Right lobe of liver (tissue), 6 donors: ENCODE measurements around the gene DAPK1. TPM values are rescaled to one million over a fixed set of nuclear protein-coding genes. Genes with fewer than 3 reads are reported as not detected.

ENCODE experiments used
- ATAC-seq, 4 donors: fragments of 200-7000 bp; cut with Tn5 transposase; one replicate each; pipeline ENCODE4 v1.9.1; 2020; ENCODE audit warnings: mild to moderate bottlenecking in 4 of 4, moderate library complexity in 4 of 4
- DNase-seq, 3 donors: peaks; one replicate each; pipeline ENCODE4 v3.0.0-alpha.2; 2020
- H3K27ac ChIP-seq, 3 donors: fragments of 200-600 bp; one replicate each; pipeline ENCODE4 v1.8.0; 2022
- H3K27me3 ChIP-seq, 2 donors: fragments of 200-600 bp; one replicate each; pipeline ENCODE4 v1.8.0; 2022
- H3K36me3 ChIP-seq, 4 donors: fragments of 200-600 bp; sonication (generic) in 1 of 4; one replicate each; pipeline versions ENCODE4 v1.5.1 to v1.8.0; 2017 to 2022; ENCODE audit warnings: control low read depth in 1 of 4
- H3K4me1 ChIP-seq, 4 donors: fragments of 200-600 bp; sonication (generic) in 1 of 4; one replicate each; pipeline versions ENCODE4 v1.5.1 to v1.8.0; 2017 to 2022; ENCODE audit warnings: control low read depth in 1 of 4
- H3K4me3 ChIP-seq, 3 donors: fragments of 200-600 bp; one replicate each; pipeline ENCODE4 v1.8.0; 2022
- H3K9me3 ChIP-seq, 4 donors: fragments of 200-600 bp; sonication (generic) in 1 of 4; one replicate each; pipeline versions ENCODE4 v1.5.1 to v1.8.0; 2017 to 2022; ENCODE audit warnings: control low read depth in 1 of 4
- CTCF ChIP-seq, 4 donors: fragments of 200-600 bp in 3 of 4; fragments of 450-650 bp in 1 of 4; IDR thresholded peaks; one replicate each; pipeline versions ENCODE4 v1.5.1 to v1.8.0; 2016 to 2022; ENCODE audit warnings: antibody characterized with exemption in 4 of 4, mild to moderate bottlenecking in 2 of 4
- POLR2A ChIP-seq: fragments of 450-650 bp; IDR thresholded peaks from one replicate; pipeline ENCODE4 v1.6.1; 2017; ENCODE audit warnings: antibody characterized with exemption, mild to moderate bottlenecking
- WGBS: methylation state at CpG from one replicate; pipeline ENCODE4 v1.1.6; 2018; ENCODE audit warnings: low coverage, low lambda C conversion rate; ENCODE audit not compliant: insufficient coverage; ENCODE audit errors: missing lambda C conversion rate; 5-methylcytosine and 5-hydroxymethylcytosine counted together
- intact Hi-C, 2 donors: fragments of 100-400 bp; cut with DNase I; formaldehyde crosslinking; loops; one replicate each; pipeline versions ENCODE4 v1.11.2 to v1.14.1; 2022
- total RNA-seq, 6 experiments: library from RNA; depleted of rRNA in 2 of 6; stranded (reverse); fragments of >200 nt in 2 of 6; fragmentation: NEBNext Ultra II Directional in 3 of 6; extraction: Animal tissue kit (Norgen Biotek cat#: 25700) in 3 of 6; gene quantifications; one replicate each; pipeline versions ENCODE4 v1.1.0 to v1.2.4, GENCODE V29; 2016 to 2023
- donor health status: DM: no; HTN: yes; CAD: no.
- donor health status: DM: no; HTN: no; CAD: no.
- donor health status: DM: no; HTN: no; CAD: no.
- donor health status: DM: no; HTN: yes; CAD: no.
- donor health status: DM: no; HTN: yes; CAD: no.

Gene DAPK1
- total RNA-seq, 6 experiments from 2014 or later, result 17.4 to 55.0 (median 33.9) TPM

DNA sequence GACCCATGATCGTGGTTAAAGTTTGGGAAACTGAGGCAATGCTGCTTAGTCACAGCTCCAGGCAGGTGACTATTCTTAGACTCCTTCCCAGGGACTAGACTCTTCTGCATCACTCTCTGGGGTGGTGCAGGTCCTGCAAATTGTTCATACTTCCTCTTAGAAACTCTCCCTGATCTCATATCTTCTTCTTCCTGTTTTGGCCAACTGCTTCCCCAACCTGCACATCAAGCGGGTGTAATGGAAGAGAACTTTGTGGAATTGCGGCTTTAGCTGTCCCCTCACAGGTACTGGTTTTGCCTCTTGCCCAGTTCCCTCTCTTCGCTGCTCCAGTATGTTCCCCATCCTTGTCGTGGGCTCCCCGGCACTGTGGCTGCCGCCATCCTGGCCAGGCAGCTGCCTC, 116.7 kb downstream of the DAPK1 start:
- TF ChIP-seq CTCF (IDR thresholded peaks at IDR 0.05), result no peak
- no peak for TF ChIP-seq POLR2A
- H3K4me3 ChIP-seq, result no peak overlapping the region
- 58% methylated on average over 7 of the region's 7 CpGs for WGBS
- peaks cover 0 to 43% (median 18%) of the 10 kb centered on the region in 4 donors for H3K4me1 ChIP-seq
- no peaks in the 10 kb centered on the region for H3K27me3 ChIP-seq
- H3K9me3 ChIP-seq, result no peaks in the 10 kb centered on the region
- no peak for DNase-seq
- H3K27ac ChIP-seq, result peak overlapping the region; percentile 49 to 89 (median 86)
- no peaks in the 10 kb centered on the region for H3K36me3 ChIP-seq
- intact Hi-C loops, result no loop called here
- peak in 1 of 4 donors; percentile 20 for ATAC-seq

DNA sequence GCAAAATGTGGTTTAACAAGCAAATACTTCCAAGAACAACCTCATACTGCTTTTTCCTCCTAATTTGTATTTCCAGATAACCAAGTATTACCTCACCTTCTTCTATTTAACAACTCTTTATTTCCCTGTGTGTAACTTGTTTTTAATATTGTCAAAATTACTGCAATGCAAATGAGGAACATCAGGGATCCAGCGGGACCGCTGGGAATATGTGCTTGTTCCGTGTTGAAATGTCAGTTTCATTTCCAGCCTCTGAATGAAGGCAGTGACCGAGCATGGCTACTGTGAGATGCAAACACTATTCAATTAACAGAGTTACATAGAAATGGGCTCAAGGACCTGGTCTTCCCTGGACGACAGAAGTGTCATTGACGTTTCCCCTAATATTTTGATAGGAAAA, 117.5 kb downstream of the DAPK1 start:
- Histone ChIP-seq H3K36me3 (no peaks in the 10 kb centered on the region), H3K4me1 (peaks cover 0 to 40% (median 15%) of the 10 kb centered on the region in 4 donors), H3K4me3 (no peak overlapping the region), H3K27ac (no peak overlapping the region), H3K9me3 (no peaks in the 10 kb centered on the region), H3K27me3 (no peaks in the 10 kb centered on the region)
- intact Hi-C loops, result no loop called here
- no peak for ATAC-seq
- DNase-seq, result no peak
- WGBS, result 74% methylated on average over 6 of the region's 6 CpGs
- TF ChIP-seq CTCF (IDR thresholded peaks at IDR 0.05), result no peak
- no peak for TF ChIP-seq POLR2A

DNA sequence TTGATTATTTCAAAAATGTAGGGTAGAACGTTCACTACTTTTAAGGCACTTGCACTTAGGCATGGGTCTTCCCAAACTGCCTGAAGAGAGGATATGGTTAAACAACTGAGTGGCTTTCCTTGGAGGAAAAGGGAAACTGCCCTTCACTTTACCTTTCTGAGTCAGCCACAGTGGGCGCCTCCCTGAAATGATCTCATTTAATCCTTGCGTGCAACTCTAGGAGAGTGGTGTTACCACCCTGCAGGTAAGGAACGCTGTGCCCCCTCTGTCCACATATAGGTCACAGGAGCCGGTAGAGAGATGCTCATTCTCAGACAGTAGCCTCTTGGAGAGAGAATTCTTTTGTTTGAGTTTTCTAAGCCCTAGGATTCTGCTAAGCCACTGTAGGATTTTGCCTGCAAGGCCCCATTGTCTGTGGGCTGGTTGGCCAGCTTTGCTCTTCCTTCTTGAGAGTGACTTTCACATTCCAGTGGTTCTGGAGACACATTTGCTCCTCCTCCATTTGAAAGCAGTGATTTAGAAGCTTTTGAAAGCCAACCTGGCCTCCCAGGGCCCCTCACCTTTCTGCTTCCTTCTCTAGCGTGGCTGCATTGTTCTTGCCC, 118.0 kb downstream of the DAPK1 start:
- no peaks in the 10 kb centered on the region for H3K9me3 ChIP-seq
- intact Hi-C loops, result no loop called here
- 82% methylated on average over 4 of the region's 6 CpGs for WGBS
- DNase-seq (no peak), ATAC-seq (no peak)
- no peaks in the 10 kb centered on the region for H3K27me3 ChIP-seq
- no peak overlapping the region for H3K27ac ChIP-seq
- H3K36me3 ChIP-seq, result no peaks in the 10 kb centered on the region
- no peak overlapping the region for H3K4me3 ChIP-seq
- TF ChIP-seq CTCF (IDR thresholded peaks at IDR 0.05), result no peak
- no peak for TF ChIP-seq POLR2A
- H3K4me1 ChIP-seq, result peaks cover 0 to 35% (median 13%) of the 10 kb centered on the region in 4 donors

DNA sequence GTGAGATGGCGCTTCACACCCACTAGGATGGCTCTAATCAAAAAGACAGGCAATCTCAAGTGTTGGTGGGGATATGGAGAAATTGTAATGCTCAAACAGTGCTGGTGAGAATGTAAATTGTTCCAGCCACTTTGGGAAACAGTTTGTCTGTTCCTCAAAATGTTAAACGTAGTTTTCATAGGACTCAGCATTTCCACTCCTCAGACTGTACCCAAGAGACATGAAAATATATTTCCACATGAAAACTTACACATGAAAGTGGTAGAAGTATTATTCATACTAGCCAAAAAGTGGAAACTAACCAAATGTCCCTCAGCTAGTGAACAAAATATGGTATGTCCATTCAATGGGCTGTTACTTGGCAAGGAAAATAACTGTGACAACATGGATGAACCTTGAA, 120.6 kb downstream of the DAPK1 start:
- WGBS, result 80% methylated on average over 2 of the region's 2 CpGs
- DNase-seq (no peak), ATAC-seq (no peak)
- intact Hi-C loops, result no loop called here
- no peak for TF ChIP-seq POLR2A
- TF ChIP-seq CTCF (IDR thresholded peaks at IDR 0.05), result no peak
- no peak overlapping the region for H3K27ac ChIP-seq
- H3K36me3 ChIP-seq, result no peaks in the 10 kb centered on the region
- H3K9me3 ChIP-seq, result no peaks in the 10 kb centered on the region
- H3K27me3 ChIP-seq, result no peaks in the 10 kb centered on the region
- no peak overlapping the region for H3K4me3 ChIP-seq
- peaks cover 0 to 12% (median 6%) of the 10 kb centered on the region in 4 donors for H3K4me1 ChIP-seq
